GM12878 (cell line): Measurements from ENCODE around the gene NKAIN4. TPM values are rescaled to one million over a fixed set of nuclear protein-coding genes. Genes with fewer than 3 reads are reported as not detected.

Source experiments
- ATAC-seq: fragments of 200-7000 bp; cut with Tn5 transposase; 3 replicates; pipeline ENCODE4 v1.9.1; 2020; ENCODE audit warnings: mild to moderate bottlenecking, moderate library complexity
- BruUV-seq: library from RNA; stranded (reverse); fragments of 400-500 nt; replicated peaks from 2 replicates; lab custom pipeline; 2021; lab: Mats Ljungman, UMichigan
- CTCF ChIA-PET: fragments of 300-600 bp; sonication (Branson Sonifier 250); formaldehyde crosslinking; extraction: SDS; loops from one replicate; lab custom pipeline; 2021; ENCODE audit warnings: inconsistent platforms; lab: Yijun Ruan, JAX
- POLR2A ChIA-PET: fragments of 350-600 bp; formaldehyde crosslinking; extraction: SDS; loops from one replicate; lab custom pipeline; 2021; ENCODE audit warnings: inconsistent platforms; lab: Charles Lee
- RAD21 ChIA-PET: fragments of 300-600 bp; sonication (Branson Sonifier 250); formaldehyde crosslinking; loops from one replicate; lab custom pipeline; 2023; ENCODE audit warnings: antibody characterized with exemption; ENCODE audit not compliant: unreplicated experiment; lab: Charles Lee
- SMC1A ChIA-PET: fragments of 300-600 bp; sonication (Branson Sonifier 250); formaldehyde crosslinking; loops from one replicate; lab custom pipeline; 2023; ENCODE audit not compliant: unreplicated experiment, uncharacterized antibody; lab: Charles Lee
- DNase-seq: peaks from one replicate; pipeline ENCODE4 v3.0.0-alpha.2; 2011; ENCODE audit warnings: low read depth, low spot score
- FAIRE-seq: peaks from 3 replicates; lab custom pipeline; 2011; peaks lifted over from hg19 to GRCh38; lab: Jason Lieb, UNC
- H2AFZ ChIP-seq: 2 replicates; pipeline ENCODE4 v1.6.0; 2011; ENCODE audit warnings: low read depth, low read length, control low read depth; ENCODE audit not compliant: control insufficient read depth
- H3K27ac ChIP-seq: 2 replicates; pipeline ENCODE4 v1.5.1; 2011; ENCODE audit warnings: control low read depth; ENCODE audit not compliant: control insufficient read depth, insufficient read depth
- H3K27me3 ChIP-seq, 2 experiments: replicated peaks in 1 of 2; 2 replicates each; pipeline versions ENCODE4 v1.6.0 to v1.6.1; 2011; ENCODE audit warnings: low read length in 1 of 2; ENCODE audit not compliant: control insufficient read depth in 2 of 2, insufficient read depth in 2 of 2
- H3K36me3 ChIP-seq, 2 experiments: 2 replicates each; pipeline ENCODE4 v1.5.1; 2011; ENCODE audit warnings: low read length in 1 of 2; ENCODE audit not compliant: control insufficient read depth in 2 of 2, insufficient read depth in 2 of 2
- H3K4me1 ChIP-seq: 2 replicates; pipeline ENCODE4 v1.6.1; 2011; ENCODE audit warnings: mild to moderate bottlenecking, low read length, moderate library complexity, mixed read lengths; ENCODE audit not compliant: control insufficient read depth, insufficient read depth
- H3K4me2 ChIP-seq: 2 replicates; pipeline ENCODE4 v1.6.0; 2011; ENCODE audit warnings: control low read depth; ENCODE audit not compliant: control insufficient read depth, insufficient read depth
- H3K4me3 ChIP-seq: fragments of 200-600 bp; sonication (generic); 2 replicates; pipeline ENCODE4 v1.5.1; 2016
- H3K79me2 ChIP-seq: 2 replicates; pipeline ENCODE4 v1.6.0; 2011; ENCODE audit warnings: low read length; ENCODE audit not compliant: control insufficient read depth, insufficient read depth
- H3K9ac ChIP-seq: 2 replicates; pipeline ENCODE4 v1.8.0; 2011; ENCODE audit warnings: low read length, control low read depth, mixed read lengths; ENCODE audit not compliant: control insufficient read depth, insufficient read depth
- H3K9me3 ChIP-seq: replicated peaks from 3 replicates; pipeline ENCODE4 v1.5.1; 2011; ENCODE audit warnings: mild to moderate bottlenecking, low read length; ENCODE audit not compliant: control insufficient read depth, insufficient read depth
- H4K20me1 ChIP-seq: 2 replicates; pipeline ENCODE4 v1.6.0; 2011; ENCODE audit not compliant: control insufficient read depth, insufficient read depth
- CHD2 ChIP-seq: IDR thresholded peaks from 2 replicates; pipeline ENCODE4 v1.6.1; 2011; ENCODE audit warnings: low read depth, low read length, improper control_type of control experiment, borderline replicate concordance
- IRF4 ChIP-seq: IDR thresholded peaks from 2 replicates; pipeline ENCODE4 v1.6.1; 2011; ENCODE audit warnings: low read depth, low read length
- MYC ChIP-seq: IDR thresholded peaks from 2 replicates; pipeline ENCODE4 v1.6.1; 2011; ENCODE audit warnings: mild to moderate bottlenecking, low read length, moderate library complexity, inconsistent platforms; ENCODE audit not compliant: insufficient read depth, insufficient replicate concordance, insufficient read length, severe bottlenecking
- NBN ChIP-seq: fragments of 450-650 bp; IDR thresholded peaks from 2 replicates; pipeline ENCODE4 v1.6.1; 2016
- SMAD1 ChIP-seq: fragments of 450-650 bp; IDR thresholded peaks from 2 replicates; pipeline ENCODE4 v1.6.1; 2018; ENCODE audit warnings: mild to moderate bottlenecking, low read depth; ENCODE audit not compliant: partially characterized antibody
- ZBTB11 ChIP-seq: fragments of 450-650 bp; formaldehyde crosslinking; IDR thresholded peaks from 2 replicates; pipeline ENCODE4 v1.5.0; 2022; ENCODE audit warnings: mild to moderate bottlenecking, missing genetic modification characterization
- ZNF217 ChIP-seq: fragments of 450-650 bp; IDR thresholded peaks from 2 replicates; pipeline ENCODE4 v1.6.1; 2017; ENCODE audit warnings: antibody characterized with exemption, mild to moderate bottlenecking
- WGBS: methylation state at CpG from one replicate; pipeline ENCODE4 v1.1.6; 2016; ENCODE audit warnings: low lambda C conversion rate; ENCODE audit not compliant: insufficient replicate concordance, insufficient coverage; ENCODE audit errors: missing lambda C conversion rate; 5-methylcytosine and 5-hydroxymethylcytosine counted together
- in situ Hi-C: fragments of 300-500 bp; cut with MboI; formaldehyde crosslinking; loops from 9 replicates; pipeline ENCODE4 v1.14.3; 2018; ENCODE audit warnings: mixed read lengths
- intact Hi-C: fragments of 100-400 bp; cut with micrococcal nuclease; formaldehyde crosslinking; loops from one replicate; pipeline ENCODE4 v1.14.2; 2022; ENCODE audit not compliant: unreplicated experiment
- polyA plus RNA-seq, 11 experiments: library from polyadenylated mRNA; depleted of rRNA in 4 of 11; unstranded in 6 of 11; stranded (reverse) in 5 of 11; fragments of >200 nt; fragmentation: Nextera tagmentation in 4 of 11; fragmentation: Illumina TruSeq in 1 of 11; extraction: Ambion mirVana in 4 of 11; extraction: Trizol in 1 of 11; gene quantifications; 1 replicate in 1 of 11; 2 replicates in 10 of 11; pipeline versions ENCODE4 v1.2.1 to v1.2.3, GENCODE V29; 2011 to 2016; ENCODE audit warnings: inconsistent platforms in 2 of 11, missing spikeins in 2 of 11, low read depth in 1 of 11
- total RNA-seq, 4 experiments: library from RNA; depleted of rRNA in 3 of 4; stranded (reverse); fragments of >200 nt in 3 of 4; fragmentation: Illumina TruSeq in 1 of 4; extraction: Trizol in 1 of 4; gene quantifications; 2 replicates each; pipeline versions ENCODE4 v1.2.1 to v1.2.3, GENCODE V29; 2013 to 2021
- TF ChIP-seq, protein P1 (sequence below): IDR thresholded peaks from 2 replicates; pipeline ENCODE4 v1.6.1; 2012; ENCODE audit warnings: improper control_type of control experiment, low read depth, low read length; ENCODE audit not compliant: insufficient replicate concordance

NKAIN4 gene
- total and polyA plus RNA-seq, 10 of the 15 experiments (the other 5 are each of a cell fraction or from before 2014, with no cell fraction given) = 0.11 TPM; not detected in 9

DNA sequence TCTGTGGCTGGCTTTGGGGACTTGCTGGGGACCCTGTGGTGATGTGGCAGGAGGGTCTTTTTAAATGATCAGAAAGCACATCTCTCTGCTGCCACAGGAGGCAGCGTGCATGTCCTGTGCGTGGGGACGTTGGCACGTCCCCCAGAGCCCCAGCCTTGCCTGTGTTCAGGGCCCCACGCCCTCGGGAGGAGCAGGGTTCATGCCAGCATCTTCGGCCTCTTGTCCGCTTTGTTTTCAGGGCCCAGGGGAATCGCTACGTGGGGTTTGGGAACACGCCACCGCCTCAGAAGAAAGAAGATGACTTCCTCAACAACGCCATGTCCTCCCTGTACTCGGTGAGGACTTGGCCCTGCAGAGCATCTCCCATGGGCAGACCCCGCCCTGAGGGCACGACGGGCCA lies 24.4 kb upstream of the NKAIN4 start:
- ChIA-PET POLR2A (no interaction called here), SMC1A (no interaction called here)
- no peaks in the 10 kb centered on the region for H4K20me1 ChIP-seq

More for the DNA sequence above, 24.4 kb upstream of the NKAIN4 start:
- 84% methylated on average over 17 of the region's 17 CpGs for WGBS
- Histone ChIP-seq H3K9ac (no peak overlapping the region), H3K9me3 (no peaks in the 10 kb centered on the region), H3K36me3 (peaks cover 14 to 16% of the 10 kb centered on the region in 2 experiments)
- RAD21 ChIA-PET = no interaction called here
- TF ChIP-seq ZBTB11 = no peak
- TF ChIP-seq MYC = no peak
- TF ChIP-seq SMAD1 = no peak
- no peak for TF ChIP-seq IRF4
- TF ChIP-seq, protein P1, sequence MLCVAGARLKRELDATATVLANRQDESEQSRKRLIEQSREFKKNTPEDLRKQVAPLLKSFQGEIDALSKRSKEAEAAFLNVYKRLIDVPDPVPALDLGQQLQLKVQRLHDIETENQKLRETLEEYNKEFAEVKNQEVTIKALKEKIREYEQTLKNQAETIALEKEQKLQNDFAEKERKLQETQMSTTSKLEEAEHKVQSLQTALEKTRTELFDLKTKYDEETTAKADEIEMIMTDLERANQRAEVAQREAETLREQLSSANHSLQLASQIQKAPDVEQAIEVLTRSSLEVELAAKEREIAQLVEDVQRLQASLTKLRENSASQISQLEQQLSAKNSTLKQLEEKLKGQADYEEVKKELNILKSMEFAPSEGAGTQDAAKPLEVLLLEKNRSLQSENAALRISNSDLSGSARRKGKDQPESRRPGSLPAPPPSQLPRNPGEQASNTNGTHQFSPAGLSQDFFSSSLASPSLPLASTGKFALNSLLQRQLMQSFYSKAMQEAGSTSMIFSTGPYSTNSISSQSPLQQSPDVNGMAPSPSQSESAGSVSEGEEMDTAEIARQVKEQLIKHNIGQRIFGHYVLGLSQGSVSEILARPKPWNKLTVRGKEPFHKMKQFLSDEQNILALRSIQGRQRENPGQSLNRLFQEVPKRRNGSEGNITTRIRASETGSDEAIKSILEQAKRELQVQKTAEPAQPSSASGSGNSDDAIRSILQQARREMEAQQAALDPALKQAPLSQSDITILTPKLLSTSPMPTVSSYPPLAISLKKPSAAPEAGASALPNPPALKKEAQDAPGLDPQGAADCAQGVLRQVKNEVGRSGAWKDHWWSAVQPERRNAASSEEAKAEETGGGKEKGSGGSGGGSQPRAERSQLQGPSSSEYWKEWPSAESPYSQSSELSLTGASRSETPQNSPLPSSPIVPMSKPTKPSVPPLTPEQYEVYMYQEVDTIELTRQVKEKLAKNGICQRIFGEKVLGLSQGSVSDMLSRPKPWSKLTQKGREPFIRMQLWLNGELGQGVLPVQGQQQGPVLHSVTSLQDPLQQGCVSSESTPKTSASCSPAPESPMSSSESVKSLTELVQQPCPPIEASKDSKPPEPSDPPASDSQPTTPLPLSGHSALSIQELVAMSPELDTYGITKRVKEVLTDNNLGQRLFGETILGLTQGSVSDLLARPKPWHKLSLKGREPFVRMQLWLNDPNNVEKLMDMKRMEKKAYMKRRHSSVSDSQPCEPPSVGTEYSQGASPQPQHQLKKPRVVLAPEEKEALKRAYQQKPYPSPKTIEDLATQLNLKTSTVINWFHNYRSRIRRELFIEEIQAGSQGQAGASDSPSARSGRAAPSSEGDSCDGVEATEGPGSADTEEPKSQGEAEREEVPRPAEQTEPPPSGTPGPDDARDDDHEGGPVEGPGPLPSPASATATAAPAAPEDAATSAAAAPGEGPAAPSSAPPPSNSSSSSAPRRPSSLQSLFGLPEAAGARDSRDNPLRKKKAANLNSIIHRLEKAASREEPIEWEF = no peak
- no peak for TF ChIP-seq ZNF217
- TF ChIP-seq NBN = no peak
- no peak for TF ChIP-seq CHD2
- TF ChIP-seq, all 136 proteins: peak for 0
- no peak for ATAC-seq
- Histone ChIP-seq H3K4me3 (no peak overlapping the region), H2AFZ (no peak overlapping the region), H3K27ac (no peak overlapping the region), H3K79me2 (peaks cover 16% of the 10 kb centered on the region), H3K4me2 (no peak overlapping the region), H3K4me1 (peaks cover 3% of the 10 kb centered on the region), H3K27me3 (no peaks in the 10 kb centered on the region)
- in situ Hi-C loops (no loop called here), intact Hi-C loops (no loop called here)
- CTCF ChIA-PET = no interaction called here
- BruUV-seq = no TSS peak
- DNase-seq = no peak
- FAIRE-seq = no peak
